ENCODE data around the gene SNCG. TPM values are rescaled to one million over a fixed set of nuclear protein-coding genes. Genes with fewer than 3 reads are reported as not detected.
"Not testable (repeated sequence)": the region's sequence is repeated elsewhere in the genome, so short reads cannot be mapped to it uniquely, and the experiment has no call there.

The SNCG gene
- total RNA-seq, 1 experiment from 2014 or later = 61.1 TPM

DNA sequence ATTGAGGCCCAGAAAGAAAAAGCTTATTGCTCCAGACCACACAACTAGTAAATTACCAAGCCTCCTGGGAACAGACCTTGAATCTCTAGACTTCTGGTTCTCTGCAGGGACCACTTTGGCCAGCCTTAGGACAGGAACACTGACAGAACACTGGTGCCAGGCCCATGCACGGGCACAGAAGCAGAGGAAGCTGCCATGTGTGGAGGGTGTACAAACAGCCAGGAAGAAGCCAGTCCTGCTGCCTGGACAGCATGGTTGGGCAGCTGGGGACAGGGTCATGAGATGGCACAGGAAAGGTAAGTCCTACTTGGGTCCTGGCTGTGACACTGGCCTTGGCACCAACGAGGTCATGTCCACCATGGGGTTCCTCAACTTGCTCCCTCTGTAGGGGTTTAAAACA, 20.1 kb upstream of the SNCG start:
- Histone ChIP-seq H3K4me1 (ENCODE audit: control insufficient read depth in 1 of 2, insufficient read depth in 2 of 2, low read length in 2 of 2) (peaks cover 0 to 10% of the 10 kb centered on the region in 2 experiments; a peak in 3 of 4 replicates), H3K9me3 (ENCODE audit: control insufficient read depth in 1 of 2, insufficient read depth in 1 of 2, low read depth in 1 of 2, low read length in 2 of 2) (no peaks in the 10 kb centered on the region), H3K9ac (ENCODE audit: low read length) (no peak overlapping the region), H3K79me2 (ENCODE audit: insufficient read depth, low read length) (no peaks in the 10 kb centered on the region), H3K27ac (ENCODE audit: low read depth, low read length) (no peak overlapping the region), H2AFZ (ENCODE audit: low read depth, low read length, poor library complexity, severe bottlenecking) (no peak overlapping the region), H4K20me1 (ENCODE audit: insufficient read depth) (no peaks in the 10 kb centered on the region), H3K9me2 (ENCODE audit: insufficient read depth) (no peaks in the 10 kb centered on the region), H3K4me2 (ENCODE audit: low read length) (no peak overlapping the region), H3K27me3 (ENCODE audit: insufficient read depth, low read length) (no peaks in the 10 kb centered on the region), H3K4me3 (replicated peaks in 1 of 2; ENCODE audit: low read depth in 1 of 2, low read length in 2 of 2) (no peak overlapping the region), H3K36me3 (ENCODE audit: control insufficient read depth in 1 of 2, insufficient read depth in 2 of 2, low read length in 2 of 2) (no peaks in the 10 kb centered on the region)
- POLR2A ChIA-PET = no interaction called here
- TF ChIP-seq EZH2phosphoT487 (IDR thresholded peaks at IDR 0.05; ENCODE audit: borderline replicate concordance) (no peak), CBX3 (IDR thresholded peaks at IDR 0.05; ENCODE audit: low read depth) (no peak), ZNF274 (IDR thresholded peaks at IDR 0.05; ENCODE audit: low read depth, low read length) (no peak), FOSL1 (IDR thresholded peaks at IDR 0.05; ENCODE audit: low read depth) (no peak), ELF1 (IDR thresholded peaks at IDR 0.05; ENCODE audit: borderline replicate concordance, low read depth) (no peak), RAD21 (IDR thresholded peaks at IDR 0.05; ENCODE audit: low read depth) (no peak), SP1 (IDR thresholded peaks at IDR 0.05; ENCODE audit: low read depth) (no peak), ZFX (IDR thresholded peaks at IDR 0.05) (no peak), YY1 (IDR thresholded peaks at IDR 0.05; ENCODE audit: extremely low read depth, insufficient replicate concordance, low read depth, low read length) (no peak), CTCF (IDR thresholded peaks at IDR 0.05 in 2 of 3, conservative IDR thresholded peaks at IDR 0.05 in 1 of 3; ENCODE audit: borderline replicate concordance in 1 of 3, insufficient read depth in 1 of 3, low read depth in 2 of 3, low read length in 2 of 3) (no peak), POLR2A (IDR thresholded peaks at IDR 0.05; ENCODE audit: borderline replicate concordance, extremely low read depth, insufficient read depth, insufficient read length) (no peak), JUND (IDR thresholded peaks at IDR 0.05) (no peak), SRF (IDR thresholded peaks at IDR 0.05; ENCODE audit: low read depth) (no peak)
- TF ChIP-seq, protein P1, sequence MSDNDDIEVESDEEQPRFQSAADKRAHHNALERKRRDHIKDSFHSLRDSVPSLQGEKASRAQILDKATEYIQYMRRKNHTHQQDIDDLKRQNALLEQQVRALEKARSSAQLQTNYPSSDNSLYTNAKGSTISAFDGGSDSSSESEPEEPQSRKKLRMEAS (IDR thresholded peaks at IDR 0.05) = no peak
- TF ChIP-seq, protein P2, sequence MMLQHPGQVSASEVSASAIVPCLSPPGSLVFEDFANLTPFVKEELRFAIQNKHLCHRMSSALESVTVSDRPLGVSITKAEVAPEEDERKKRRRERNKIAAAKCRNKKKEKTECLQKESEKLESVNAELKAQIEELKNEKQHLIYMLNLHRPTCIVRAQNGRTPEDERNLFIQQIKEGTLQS (IDR thresholded peaks at IDR 0.05) = no peak
- TF ChIP-seq, protein P3, sequence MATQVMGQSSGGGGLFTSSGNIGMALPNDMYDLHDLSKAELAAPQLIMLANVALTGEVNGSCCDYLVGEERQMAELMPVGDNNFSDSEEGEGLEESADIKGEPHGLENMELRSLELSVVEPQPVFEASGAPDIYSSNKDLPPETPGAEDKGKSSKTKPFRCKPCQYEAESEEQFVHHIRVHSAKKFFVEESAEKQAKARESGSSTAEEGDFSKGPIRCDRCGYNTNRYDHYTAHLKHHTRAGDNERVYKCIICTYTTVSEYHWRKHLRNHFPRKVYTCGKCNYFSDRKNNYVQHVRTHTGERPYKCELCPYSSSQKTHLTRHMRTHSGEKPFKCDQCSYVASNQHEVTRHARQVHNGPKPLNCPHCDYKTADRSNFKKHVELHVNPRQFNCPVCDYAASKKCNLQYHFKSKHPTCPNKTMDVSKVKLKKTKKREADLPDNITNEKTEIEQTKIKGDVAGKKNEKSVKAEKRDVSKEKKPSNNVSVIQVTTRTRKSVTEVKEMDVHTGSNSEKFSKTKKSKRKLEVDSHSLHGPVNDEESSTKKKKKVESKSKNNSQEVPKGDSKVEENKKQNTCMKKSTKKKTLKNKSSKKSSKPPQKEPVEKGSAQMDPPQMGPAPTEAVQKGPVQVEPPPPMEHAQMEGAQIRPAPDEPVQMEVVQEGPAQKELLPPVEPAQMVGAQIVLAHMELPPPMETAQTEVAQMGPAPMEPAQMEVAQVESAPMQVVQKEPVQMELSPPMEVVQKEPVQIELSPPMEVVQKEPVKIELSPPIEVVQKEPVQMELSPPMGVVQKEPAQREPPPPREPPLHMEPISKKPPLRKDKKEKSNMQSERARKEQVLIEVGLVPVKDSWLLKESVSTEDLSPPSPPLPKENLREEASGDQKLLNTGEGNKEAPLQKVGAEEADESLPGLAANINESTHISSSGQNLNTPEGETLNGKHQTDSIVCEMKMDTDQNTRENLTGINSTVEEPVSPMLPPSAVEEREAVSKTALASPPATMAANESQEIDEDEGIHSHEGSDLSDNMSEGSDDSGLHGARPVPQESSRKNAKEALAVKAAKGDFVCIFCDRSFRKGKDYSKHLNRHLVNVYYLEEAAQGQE (IDR thresholded peaks at IDR 0.05; ENCODE audit: low read depth) = no peak
- DNase-seq (ENCODE audit: low read depth, low spot score) (no peak), ATAC-seq (no peak)
- RAD21 ChIA-PET (ENCODE audit: low non-redundant PET in 1 of 2, low total read pairs in 2 of 2, uncharacterized antibody in 2 of 2, unreplicated experiment in 2 of 2) = interaction anchor here in 1 of 2 experiments (0.6 to 1.0 kb wide), 2 partner anchors 20 to 132 kb away, joined by 3 read pairs; partner anchors contain the start of gene SNCG
- CTCF ChIA-PET = interaction anchor here (1.0 to 1.6 kb wide), 5 partner anchors 20 to 32 kb away, joined by 3 to 7 read pairs (median 3); partner anchors contain the start of gene SNCG
- intact Hi-C loops (cut with micrococcal nuclease) = loop anchor here (2.0 to 5.0 kb wide), 2 partner anchors 29 to 264 kb away; no protein-coding TSS in a partner anchor
- BruUV-seq (replicated peaks) = no TSS peak

DNA sequence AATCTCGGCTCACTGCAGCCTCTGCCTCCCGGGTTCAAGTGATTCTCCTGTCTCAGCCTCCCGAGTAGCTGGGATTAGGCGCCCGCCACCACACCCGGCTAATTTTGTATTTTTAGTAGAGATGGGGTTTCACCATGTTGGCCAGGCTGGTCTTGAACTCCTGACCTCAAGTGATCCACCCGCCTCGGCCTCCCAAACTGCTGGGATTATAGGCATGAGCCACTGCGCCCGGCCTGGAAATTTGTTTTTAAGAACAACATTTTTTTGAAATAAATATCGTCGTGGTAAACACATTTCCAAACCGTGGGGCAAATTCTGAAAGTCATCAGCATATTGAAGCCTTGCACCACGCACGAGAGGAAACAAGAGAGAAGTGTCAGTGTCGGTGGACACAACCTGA, 18.3 kb upstream of the SNCG start:
- H3K9ac ChIP-seq (ENCODE audit: low read length); H3K79me2 ChIP-seq (ENCODE audit: insufficient read depth, low read length); H3K4me3 ChIP-seq (replicated peaks in 1 of 2; ENCODE audit: low read depth in 1 of 2, low read length in 2 of 2); intact Hi-C loops (cut with micrococcal nuclease); H3K36me3 ChIP-seq (ENCODE audit: control insufficient read depth in 1 of 2, insufficient read depth in 2 of 2, low read length in 2 of 2); DNase-seq (ENCODE audit: low read depth, low spot score); H3K4me2 ChIP-seq (ENCODE audit: low read length); H3K27ac ChIP-seq (ENCODE audit: low read depth, low read length); ATAC-seq; H2AFZ ChIP-seq (ENCODE audit: low read depth, low read length, poor library complexity, severe bottlenecking); H3K27me3 ChIP-seq (ENCODE audit: insufficient read depth, low read length); H4K20me1 ChIP-seq (ENCODE audit: insufficient read depth); BruUV-seq (replicated peaks); H3K9me2 ChIP-seq (ENCODE audit: insufficient read depth); H3K9me3 ChIP-seq (ENCODE audit: control insufficient read depth in 1 of 2, insufficient read depth in 1 of 2, low read depth in 1 of 2, low read length in 2 of 2); POLR2A ChIA-PET; RAD21 ChIA-PET (ENCODE audit: low non-redundant PET in 1 of 2, low total read pairs in 2 of 2, uncharacterized antibody in 2 of 2, unreplicated experiment in 2 of 2): not testable (repeated sequence)
- CTCF ChIA-PET = interaction anchor here (0.6 to 2.3 kb wide), 3 partner anchors 21 to 28 kb away, joined by 3 to 10 read pairs (median 10); partner anchors contain the start of gene ADIRF
- H3K4me1 ChIP-seq (ENCODE audit: control insufficient read depth in 1 of 2, insufficient read depth in 2 of 2, low read length in 2 of 2) = peaks cover 0 to 18% of the 10 kb centered on the region in 2 experiments; a peak in 2 of 4 replicates

Data from HCT116 (cell line).